Aorta (tissue), 5 donors: ENCODE measurements around the gene FAM174B. TPM values are rescaled to one million over a fixed set of nuclear protein-coding genes. Genes with fewer than 3 reads are reported as not detected.
A peak's percentile ranks its signal among the peaks of the same experiment; 100 is the strongest.

Source experiments
- ATAC-seq: fragments of 200-7000 bp; cut with Tn5 transposase; one replicate; pipeline ENCODE4 v1.9.1; 2022; ENCODE audit warnings: moderate library complexity; ENCODE audit not compliant: low FRiP score
- DNase-seq, 2 donors: peaks; one replicate each; pipeline ENCODE4 v3.0.0-alpha.2; 2020
- H3K27ac ChIP-seq, 2 donors: one replicate each; pipeline ENCODE4 v1.5.1; 2013; ENCODE audit warnings: low read length in 2 of 2, mild to moderate bottlenecking in 2 of 2, moderate library complexity in 2 of 2, control low read depth in 1 of 2, inconsistent platforms in 1 of 2, low read depth in 1 of 2
- H3K27me3 ChIP-seq, 2 donors: one replicate each; pipeline ENCODE4 v1.6.1; 2013; ENCODE audit warnings: control low read depth in 1 of 2, low read length in 1 of 2, mild to moderate bottlenecking in 1 of 2, moderate library complexity in 1 of 2; ENCODE audit not compliant: insufficient read depth in 2 of 2, control insufficient read depth in 1 of 2
- H3K36me3 ChIP-seq, 2 donors: one replicate each; pipeline ENCODE4 v1.6.1; 2013; ENCODE audit warnings: control low read depth in 1 of 2, low read length in 1 of 2, mild to moderate bottlenecking in 1 of 2; ENCODE audit not compliant: insufficient read depth in 2 of 2, control insufficient read depth in 1 of 2
- H3K4me1 ChIP-seq, 2 donors: one replicate each; pipeline ENCODE4 v1.6.1; 2013; ENCODE audit warnings: low read length in 2 of 2, control low read depth in 1 of 2, mild to moderate bottlenecking in 1 of 2, moderate library complexity in 1 of 2; ENCODE audit not compliant: insufficient read depth in 2 of 2, control insufficient read depth in 1 of 2
- H3K4me3 ChIP-seq, 2 donors: one replicate each; pipeline ENCODE4 v1.5.1; 2013; ENCODE audit warnings: low read length in 2 of 2, control low read depth in 1 of 2, mild to moderate bottlenecking in 1 of 2
- H3K9me3 ChIP-seq: one replicate; pipeline ENCODE4 v1.6.1; 2013; ENCODE audit warnings: mild to moderate bottlenecking, low read length; ENCODE audit not compliant: control insufficient read depth
- WGBS, 2 donors: extraction: QIAGEN DNeasy Blood & Tissue Kit; methylation state at CpG; one replicate each; pipeline ENCODE4 v1.1.7; 2013; 5-methylcytosine and 5-hydroxymethylcytosine counted together
- intact Hi-C, 2 donors: fragments of 100-400 bp; cut with DNase I; formaldehyde crosslinking; loops; one replicate each; pipeline versions ENCODE4 v1.14.2 to v1.15.0; 2022
- polyA plus RNA-seq, 2 donors: library from polyadenylated mRNA; stranded (reverse); fragments of 200-250 nt; gene quantifications; one replicate each; pipeline ENCODE4 v1.2.3, GENCODE V29; 2013
- total RNA-seq, 2 donors: library from RNA; stranded (reverse); fragmentation: NEBNext Ultra II Directional; extraction: Animal tissue kit (Norgen Biotek cat#: 25700); gene quantifications; one replicate each; pipeline ENCODE4 v1.2.1, GENCODE V29; 2021
- donor health status: healthy with polysubstance abuse.
- donor health status: Bipolar disorder and iron deficiency.
- donor health status: DM: no; HTN: no; CAD: no.
- donor health status: DM: no; HTN: no; CAD: no.
- donor health status: DM: yes; HTN: yes; CAD: no.

FAM174B gene
- total and polyA plus RNA-seq, 4 donors: 3.3 to 16.0 (median 10.3) TPM; not detected in 1

DNA sequence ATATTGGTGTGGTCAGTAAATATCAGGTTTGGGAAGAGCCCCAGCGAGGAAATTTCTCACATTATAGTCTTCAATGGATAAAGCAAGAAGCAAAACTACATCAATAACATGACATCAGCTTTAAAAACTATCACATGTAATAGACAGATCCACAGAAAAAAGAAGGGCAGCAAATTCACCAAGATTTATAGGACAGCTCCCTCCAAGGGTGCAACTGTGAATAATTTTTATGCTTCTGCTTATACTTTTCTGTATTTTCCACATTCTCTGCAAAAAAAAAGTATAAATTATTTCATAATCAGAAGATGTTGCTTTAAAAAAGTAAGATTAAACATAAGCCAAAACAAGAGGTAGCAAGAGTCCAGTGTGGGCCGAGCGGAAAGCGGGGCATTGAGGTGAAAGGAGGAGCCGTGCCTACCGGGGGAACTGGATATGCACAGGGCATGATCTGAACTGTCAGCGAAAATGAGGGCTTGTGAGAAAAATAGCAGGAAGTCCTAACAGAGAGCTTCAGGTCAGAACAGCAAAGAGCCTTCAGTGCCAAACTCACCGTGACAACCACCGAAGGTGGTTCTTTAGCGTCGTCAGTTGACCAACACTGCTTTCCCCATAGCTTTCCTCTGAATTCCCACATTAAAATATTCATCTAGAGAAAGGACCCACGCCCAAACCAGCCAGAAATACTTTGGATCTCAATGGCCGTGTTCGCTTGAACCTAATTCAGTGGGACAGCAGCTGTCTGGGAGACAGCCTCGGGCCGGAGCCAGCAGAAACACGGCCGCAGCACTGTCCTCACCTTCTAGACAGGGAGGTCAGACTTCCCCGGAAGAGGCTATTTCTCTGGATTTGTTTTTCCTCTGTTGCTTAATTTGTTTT, 59.8 kb downstream of the FAM174B start:
- DNase-seq: peak in 1 of 2 donors; percentile 51
- ATAC-seq: no peak
- no peaks in the 10 kb centered on the region for H3K9me3 ChIP-seq
- H3K36me3 ChIP-seq: no peaks in the 10 kb centered on the region
- WGBS, 2 donors: 41 to 72% methylated on average over 19 of the region's 19 CpGs
- H3K27me3 ChIP-seq: no peaks in the 10 kb centered on the region
- H3K4me3 ChIP-seq: no peak overlapping the region
- H3K27ac ChIP-seq: no peak overlapping the region
- intact Hi-C loops: no loop called here
- no peaks in the 10 kb centered on the region for H3K4me1 ChIP-seq

GRCh38 chr15:92591275-92591674, 64.3 kb downstream of the FAM174B start:
- H3K27ac ChIP-seq: no peak overlapping the region
- H3K9me3 ChIP-seq: no peaks in the 10 kb centered on the region
- H3K4me1 ChIP-seq: no peaks in the 10 kb centered on the region
- no peak overlapping the region for H3K4me3 ChIP-seq
- WGBS, 2 donors: 70 to 79% methylated on average over 5 of the region's 5 CpGs
- ATAC-seq (no peak), DNase-seq (no peak)
- H3K27me3 ChIP-seq: no peaks in the 10 kb centered on the region
- no peaks in the 10 kb centered on the region for H3K36me3 ChIP-seq
- intact Hi-C loops: no loop called here

GRCh38 chr15:92586966-92587365, 68.6 kb downstream of the FAM174B start:
- 84 to 92% methylated on average over 6 of the region's 6 CpGs for WGBS, 2 donors
- DNase-seq: no peak
- intact Hi-C loops: no loop called here
- H3K27ac ChIP-seq: no peak overlapping the region
- no peak for ATAC-seq
- H3K27me3 ChIP-seq: no peaks in the 10 kb centered on the region
- H3K9me3 ChIP-seq: no peaks in the 10 kb centered on the region
- H3K4me1 ChIP-seq: no peaks in the 10 kb centered on the region
- H3K36me3 ChIP-seq: no peaks in the 10 kb centered on the region
- H3K4me3 ChIP-seq: no peak overlapping the region

DNA sequence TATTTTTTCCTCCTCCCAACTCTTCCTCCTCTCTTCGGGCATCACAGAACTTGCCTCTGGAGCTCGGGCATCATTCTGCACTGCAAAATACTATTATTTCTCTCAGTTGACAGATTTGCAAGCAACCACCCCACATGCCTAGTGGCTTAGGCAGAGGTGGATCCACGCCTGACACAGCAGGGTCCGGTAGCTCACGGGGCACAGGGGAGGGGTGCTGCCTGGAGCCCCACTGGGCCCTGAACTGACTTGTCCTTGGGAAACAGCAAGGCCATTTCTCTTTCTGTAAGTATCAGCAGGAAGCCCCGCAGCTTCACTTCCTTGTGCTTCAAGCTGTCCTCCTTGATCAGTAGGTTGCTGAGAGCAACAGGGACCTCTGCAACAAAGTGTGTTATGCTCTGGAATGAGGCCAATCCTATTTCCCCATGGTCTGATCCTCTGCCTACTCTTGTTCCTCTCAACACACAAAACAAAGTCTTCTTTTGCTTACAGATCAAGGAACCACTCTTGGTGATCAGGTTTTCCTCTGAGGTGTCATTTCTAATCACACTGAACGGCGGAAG, 69.1 kb downstream of the FAM174B start:
- 81 to 84% methylated on average over 8 of the region's 8 CpGs for WGBS, 2 donors
- no peak overlapping the region for H3K27ac ChIP-seq
- no peak overlapping the region for H3K4me3 ChIP-seq
- no peak for DNase-seq
- no peaks in the 10 kb centered on the region for H3K9me3 ChIP-seq
- no peaks in the 10 kb centered on the region for H3K27me3 ChIP-seq
- ATAC-seq: no peak
- no peaks in the 10 kb centered on the region for H3K36me3 ChIP-seq
- intact Hi-C loops: no loop called here
- H3K4me1 ChIP-seq: no peaks in the 10 kb centered on the region

GRCh38 chr15:92584105-92584504, 71.5 kb downstream of the FAM174B start:
- intact Hi-C loops: no loop called here
- no peaks in the 10 kb centered on the region for H3K27me3 ChIP-seq
- H3K36me3 ChIP-seq: no peaks in the 10 kb centered on the region
- ATAC-seq (no peak), DNase-seq (no peak)
- H3K4me1 ChIP-seq: no peaks in the 10 kb centered on the region
- H3K9me3 ChIP-seq: no peaks in the 10 kb centered on the region
- 33 to 38% methylated on average over 4 of the region's 4 CpGs for WGBS, 2 donors
- H3K27ac ChIP-seq: no peak overlapping the region
- no peak overlapping the region for H3K4me3 ChIP-seq

DNA sequence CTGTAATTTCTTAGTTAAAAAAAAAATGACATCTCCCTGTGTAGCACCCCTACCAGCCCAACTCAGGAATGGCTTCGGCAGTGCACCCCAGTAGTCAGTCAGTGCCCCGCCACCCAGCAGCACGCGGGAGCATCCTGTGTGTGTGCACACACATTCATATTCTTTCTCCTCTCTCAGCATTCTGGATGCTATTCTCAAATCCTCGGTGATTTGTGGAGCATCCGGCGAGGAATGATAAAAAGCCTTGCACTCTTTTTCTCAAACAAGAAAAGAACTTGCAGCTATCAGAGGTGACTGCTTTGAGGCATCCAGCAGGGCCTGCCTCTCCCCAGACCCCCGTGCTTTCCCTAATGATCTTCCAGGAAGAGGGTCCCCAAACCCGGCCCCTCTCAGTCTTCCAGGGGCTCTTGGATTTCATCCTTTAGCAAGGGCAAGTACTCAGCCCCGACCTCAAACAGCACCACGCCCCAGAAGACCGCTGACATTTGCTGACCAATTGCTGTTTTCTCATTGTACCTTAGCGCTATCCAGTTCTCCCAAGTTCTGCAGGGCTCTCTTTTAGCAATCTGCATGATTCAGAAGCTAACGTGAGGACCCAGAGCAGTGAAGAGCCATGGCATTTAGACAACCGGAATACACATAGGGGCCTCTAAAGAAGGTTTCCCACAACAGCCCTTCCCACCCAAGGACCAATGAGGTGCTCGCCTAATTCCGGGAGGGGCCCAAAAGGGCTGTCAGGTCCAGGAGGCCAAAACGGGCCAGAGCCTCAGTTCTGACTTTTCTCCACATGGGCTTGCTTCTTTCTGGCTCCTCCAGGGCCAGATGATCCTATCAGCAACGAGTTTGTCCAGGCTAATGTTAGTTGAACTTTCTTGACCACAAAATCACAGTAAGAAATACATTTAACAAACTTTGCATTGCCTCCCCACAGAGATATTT, 72.2 kb downstream of the FAM174B start:
- no peaks in the 10 kb centered on the region for H3K36me3 ChIP-seq
- no peaks in the 10 kb centered on the region for H3K9me3 ChIP-seq
- ATAC-seq (no peak), DNase-seq (no peak)
- no peak overlapping the region for H3K27ac ChIP-seq
- H3K4me3 ChIP-seq: no peak overlapping the region
- no peaks in the 10 kb centered on the region for H3K27me3 ChIP-seq
- intact Hi-C loops: no loop called here
- WGBS, 2 donors: 78 to 82% methylated on average over 19 of the region's 19 CpGs
- no peaks in the 10 kb centered on the region for H3K4me1 ChIP-seq

GRCh38 chr15:92582206-92582605, 73.4 kb downstream of the FAM174B start:
- no peak for ATAC-seq
- H3K36me3 ChIP-seq: no peaks in the 10 kb centered on the region
- WGBS, 2 donors: 84 to 88% methylated on average over 6 of the region's 6 CpGs
- H3K4me1 ChIP-seq: no peaks in the 10 kb centered on the region
- H3K9me3 ChIP-seq: no peaks in the 10 kb centered on the region
- intact Hi-C loops: no loop called here
- DNase-seq: no peak
- no peak overlapping the region for H3K4me3 ChIP-seq
- H3K27me3 ChIP-seq: no peaks in the 10 kb centered on the region
- H3K27ac ChIP-seq: no peak overlapping the region

DNA sequence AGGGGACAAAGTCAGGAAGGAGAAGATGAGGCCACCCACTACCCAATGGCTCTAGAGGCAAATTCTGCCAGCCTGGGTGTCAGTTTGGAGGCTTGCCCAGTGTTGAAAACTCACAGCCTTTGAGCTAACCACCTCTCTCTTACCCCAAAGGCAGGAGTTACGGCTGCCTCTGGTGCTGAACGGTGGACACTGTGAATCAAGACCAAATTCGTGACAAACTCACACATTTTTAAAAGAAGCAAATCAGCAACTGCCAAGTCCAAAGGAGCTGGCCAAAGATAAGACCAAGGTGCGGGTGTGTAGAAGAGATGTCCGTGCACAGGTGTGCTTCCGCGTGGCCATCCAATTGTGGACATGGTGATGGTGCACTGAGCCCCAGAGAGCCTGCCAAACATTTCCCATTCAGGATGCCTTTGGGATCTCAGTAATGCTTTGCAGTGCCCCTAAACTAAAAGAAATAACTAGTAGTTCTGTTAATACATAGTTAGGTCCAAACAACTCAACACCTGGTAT, 74.6 kb downstream of the FAM174B start:
- no peak for DNase-seq

More for the DNA sequence above, 74.6 kb downstream of the FAM174B start:
- Histone ChIP-seq H3K27me3 (no peaks in the 10 kb centered on the region), H3K9me3 (no peaks in the 10 kb centered on the region), H3K4me3 (no peak overlapping the region), H3K36me3 (no peaks in the 10 kb centered on the region), H3K4me1 (no peaks in the 10 kb centered on the region), H3K27ac (no peak overlapping the region)
- WGBS, 2 donors: 91 to 96% methylated on average over 7 of the region's 7 CpGs
- intact Hi-C loops: no loop called here
- no peak for ATAC-seq
